A549 (cell line): ENCODE measurements around the gene CLASP1. TPM values are rescaled to one million over a fixed set of nuclear protein-coding genes. Genes with fewer than 3 reads are reported as not detected.
A peak's percentile ranks its signal among the peaks of the same experiment; 100 is the strongest.

Experiments
- ATAC-seq, 2 experiments: fragments of 200-7000 bp in 1 of 2; fragments of >200 bp in 1 of 2; cut with Nextera tagmentation in 1 of 2; cut with Tn5 transposase in 1 of 2; 3 replicates each; pipeline versions ENCODE4 v1.8.0 to v1.9.1; 2018 to 2020; ENCODE audit warnings: mild to moderate bottlenecking in 1 of 2, moderate library complexity in 1 of 2
- CTCF ChIA-PET: fragments of 300-600 bp; sonication (Branson Sonifier 250); formaldehyde crosslinking; extraction: SDS; loops from one replicate; lab custom pipeline; 2021; ENCODE audit warnings: antibody characterized with exemption, inconsistent platforms; lab: Yijun Ruan, JAX
- POLR2A ChIA-PET: fragments of 350-600 bp; formaldehyde crosslinking; extraction: SDS; loops from one replicate; lab custom pipeline; 2021; ENCODE audit warnings: antibody characterized with exemption, inconsistent platforms; lab: Yijun Ruan, JAX
- DNase-seq, 2 experiments: peaks; one replicate each; pipeline versions ENCODE4 v3.0.0 to v3.0.0-alpha.2; 2011 to 2016; ENCODE audit warnings: low read depth in 1 of 2, low spot score in 1 of 2
- FAIRE-seq: peaks from 2 replicates; lab custom pipeline; 2011; peaks lifted over from hg19 to GRCh38; lab: Jason Lieb, UNC
- H3K27ac ChIP-seq, 2 experiments: fragments of >200 bp; sonication (Bioruptor Twin); formaldehyde crosslinking; 3 replicates each; pipeline ENCODE4 v1.5.1; 2016 to 2017
- H3K4me1 ChIP-seq: fragments of >200 bp; sonication (Bioruptor Twin); formaldehyde crosslinking; 3 replicates; pipeline ENCODE4 v1.6.1; 2016
- H3K4me2 ChIP-seq: fragments of >200 bp; sonication (Bioruptor Twin); formaldehyde crosslinking; 3 replicates; pipeline ENCODE4 v1.6.1; 2016
- H3K4me3 ChIP-seq: fragments of >200 bp; sonication (Bioruptor Twin); formaldehyde crosslinking; 3 replicates; pipeline ENCODE4 v1.5.1; 2016
- H3K9me3 ChIP-seq: fragments of >200 bp; sonication (Bioruptor Twin); formaldehyde crosslinking; 3 replicates; pipeline ENCODE4 v1.6.1; 2016
- CBX8 ChIP-seq: fragments of 200-600 bp; sonication (generic); IDR thresholded peaks from 2 replicates; pipeline ENCODE4 v1.6.1; 2016
- CEBPB ChIP-seq, 2 experiments: fragments of >200 bp in 1 of 2; sonication (Bioruptor Twin) in 1 of 2; formaldehyde crosslinking in 1 of 2; IDR thresholded peaks; 2 replicates each; pipeline ENCODE4 v1.6.1; 2012 to 2016
- EHF ChIP-seq: fragments of 250-450 bp; sonication (Bioruptor Pico); IDR thresholded peaks from 2 replicates; pipeline ENCODE4 v1.5.0; 2020; ENCODE audit warnings: mild to moderate bottlenecking
- FOSL2 ChIP-seq, 2 experiments: fragments of 450-650 bp in 1 of 2; fragments of >200 bp in 1 of 2; sonication (Bioruptor Twin) in 1 of 2; formaldehyde crosslinking; IDR thresholded peaks; 2 replicates each; pipeline versions ENCODE4 v1.5.0 to v1.6.1; 2016 to 2020; ENCODE audit warnings: mild to moderate bottlenecking in 1 of 2, moderate library complexity in 1 of 2
- FOXS1 ChIP-seq: fragments of 250-450 bp; sonication (Bioruptor Pico); IDR thresholded peaks from 2 replicates; pipeline ENCODE4 v1.5.0; 2020; ENCODE audit warnings: mild to moderate bottlenecking, moderate library complexity
- HDAC2 ChIP-seq: fragments of 200-600 bp; sonication (generic); IDR thresholded peaks from 2 replicates; pipeline ENCODE4 v1.6.1; 2016
- HEYL ChIP-seq: fragments of 250-450 bp; sonication (Bioruptor Pico); IDR thresholded peaks from 2 replicates; pipeline ENCODE4 v1.8.0; 2021; ENCODE audit warnings: mild to moderate bottlenecking, moderate library complexity
- HOXA7 ChIP-seq: fragments of 250-450 bp; sonication (Bioruptor Pico); IDR thresholded peaks from 2 replicates; pipeline ENCODE4 v1.5.0; 2020; ENCODE audit warnings: mild to moderate bottlenecking, moderate library complexity
- HOXB13 ChIP-seq: fragments of 250-450 bp; sonication (Bioruptor Pico); IDR thresholded peaks from 2 replicates; pipeline ENCODE4 v1.5.0; 2020; ENCODE audit warnings: low read depth, mild to moderate bottlenecking, moderate library complexity
- JUNB ChIP-seq: fragments of >200 bp; sonication (Bioruptor Twin); formaldehyde crosslinking; IDR thresholded peaks from 2 replicates; pipeline ENCODE4 v1.6.1; 2016
- KDM1A ChIP-seq: fragments of 200-600 bp; sonication (generic); IDR thresholded peaks from 2 replicates; pipeline ENCODE4 v1.6.1; 2016; ENCODE audit warnings: low read depth, mild to moderate bottlenecking
- MAZ ChIP-seq: fragments of 150-350 bp; IDR thresholded peaks from 2 replicates; pipeline ENCODE4 v1.6.1; 2014; ENCODE audit warnings: antibody characterized with exemption, low read depth, low read length, borderline replicate concordance
- MYC ChIP-seq: IDR thresholded peaks from 2 replicates; pipeline ENCODE4 v1.6.1; 2012; ENCODE audit warnings: mild to moderate bottlenecking, inconsistent platforms, low read length, improper control_type of control experiment, borderline replicate concordance
- POLR2A ChIP-seq: IDR thresholded peaks from 2 replicates; pipeline ENCODE4 v1.6.1; 2012; ENCODE audit warnings: mild to moderate bottlenecking, low read length
- POLR2AphosphoS2 ChIP-seq: conservative IDR thresholded peaks from 2 replicates; pipeline ENCODE4 v1.6.1; 2012; ENCODE audit warnings: low read length, improper control_type of control experiment, inconsistent platforms
- RNF2 ChIP-seq: fragments of 200-600 bp; sonication (generic); IDR thresholded peaks from 2 replicates; pipeline ENCODE4 v1.6.1; 2016; ENCODE audit warnings: low read depth, mild to moderate bottlenecking, antibody characterized with exemption, moderate library complexity, borderline replicate concordance
- SMC3 ChIP-seq: fragments of >200 bp; sonication (Bioruptor Twin); formaldehyde crosslinking; IDR thresholded peaks from 3 replicates; pipeline ENCODE4 v1.6.1; 2018; ENCODE audit warnings: inconsistent platforms
- SREBF2 ChIP-seq: fragments of 450-650 bp; IDR thresholded peaks from 2 replicates; pipeline ENCODE4 v1.6.1; 2014; ENCODE audit warnings: mild to moderate bottlenecking, moderate library complexity
- TP53 ChIP-seq: fragments of 250-450 bp; sonication (Bioruptor Pico); IDR thresholded peaks from 2 replicates; pipeline ENCODE4 v1.5.0; 2021; ENCODE audit warnings: mild to moderate bottlenecking, moderate library complexity
- ZC3H11A ChIP-seq: fragments of 450-650 bp; IDR thresholded peaks from 2 replicates; pipeline ENCODE4 v1.6.1; 2014; ENCODE audit warnings: antibody characterized with exemption, mild to moderate bottlenecking
- ZFP36 ChIP-seq: fragments of 450-650 bp; IDR thresholded peaks from 2 replicates; pipeline ENCODE4 v1.6.1; 2014; ENCODE audit warnings: borderline replicate concordance; ENCODE audit not compliant: partially characterized antibody
- ZSCAN20 ChIP-seq: fragments of 250-450 bp; sonication (Bioruptor Pico); IDR thresholded peaks from 2 replicates; pipeline ENCODE4 v1.8.0; 2022; ENCODE audit warnings: mild to moderate bottlenecking, moderate library complexity
- WGBS: methylation state at CpG from one replicate; pipeline ENCODE4 v1.1.6; 2017; ENCODE audit errors: missing lambda C conversion rate; 5-methylcytosine and 5-hydroxymethylcytosine counted together
- polyA plus RNA-seq, 4 experiments: library from polyadenylated mRNA; depleted of rRNA in 3 of 4; stranded (reverse); fragments of >200 nt; fragmentation: RNase III in 1 of 4; extraction: RNeasy Plus Mini Kit Qiagen cat#74134 plus additional on column Dnase treatment in 1 of 4; gene quantifications; 2 replicates in 3 of 4; 3 replicates in 1 of 4; pipeline ENCODE4 v1.2.3, GENCODE V29; 2011 to 2017
- TF ChIP-seq, protein P1 (sequence below): fragments of >200 bp; sonication (Bioruptor Twin); formaldehyde crosslinking; IDR thresholded peaks from 3 replicates; pipeline ENCODE4 v1.5.1; 2016
- TF ChIP-seq, protein P2 (sequence below): IDR thresholded peaks from 2 replicates; pipeline ENCODE4 v1.6.1; 2012
- TF ChIP-seq, protein P3 (sequence below): fragments of 250-450 bp; sonication (Bioruptor Pico); IDR thresholded peaks from 2 replicates; pipeline ENCODE4 v1.5.0; 2020; ENCODE audit warnings: low read depth, mild to moderate bottlenecking, moderate library complexity

The CLASP1 gene
- polyA plus RNA-seq, 2 of the 4 experiments (the other 2 are of a cell fraction), result 11.7 to 15.8 TPM

- TF ChIP-seq, protein P1, sequence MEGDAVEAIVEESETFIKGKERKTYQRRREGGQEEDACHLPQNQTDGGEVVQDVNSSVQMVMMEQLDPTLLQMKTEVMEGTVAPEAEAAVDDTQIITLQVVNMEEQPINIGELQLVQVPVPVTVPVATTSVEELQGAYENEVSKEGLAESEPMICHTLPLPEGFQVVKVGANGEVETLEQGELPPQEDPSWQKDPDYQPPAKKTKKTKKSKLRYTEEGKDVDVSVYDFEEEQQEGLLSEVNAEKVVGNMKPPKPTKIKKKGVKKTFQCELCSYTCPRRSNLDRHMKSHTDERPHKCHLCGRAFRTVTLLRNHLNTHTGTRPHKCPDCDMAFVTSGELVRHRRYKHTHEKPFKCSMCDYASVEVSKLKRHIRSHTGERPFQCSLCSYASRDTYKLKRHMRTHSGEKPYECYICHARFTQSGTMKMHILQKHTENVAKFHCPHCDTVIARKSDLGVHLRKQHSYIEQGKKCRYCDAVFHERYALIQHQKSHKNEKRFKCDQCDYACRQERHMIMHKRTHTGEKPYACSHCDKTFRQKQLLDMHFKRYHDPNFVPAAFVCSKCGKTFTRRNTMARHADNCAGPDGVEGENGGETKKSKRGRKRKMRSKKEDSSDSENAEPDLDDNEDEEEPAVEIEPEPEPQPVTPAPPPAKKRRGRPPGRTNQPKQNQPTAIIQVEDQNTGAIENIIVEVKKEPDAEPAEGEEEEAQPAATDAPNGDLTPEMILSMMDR, result no peak
- no peak for TF ChIP-seq EHF (CRISPR knock-in tag)
- no peak for TF ChIP-seq HOXB13 (CRISPR knock-in tag)
- TF ChIP-seq JUNB, result no peak
- no peak for TF ChIP-seq ZC3H11A
- no peak for TF ChIP-seq HOXA7
- TF ChIP-seq ZFP36, result no peak
- no peak for TF ChIP-seq POLR2A
- TF ChIP-seq CEBPB (IDR thresholded peaks at IDR 0.05), result no peak
- no peak for TF ChIP-seq KDM1A
- no peak for TF ChIP-seq SREBF2
- no peak for TF ChIP-seq RNF2
- no peak for TF ChIP-seq POLR2AphosphoS2
- no peak for TF ChIP-seq ZSCAN20 (CRISPR knock-in tag)
- TF ChIP-seq TP53 (CRISPR knock-in tag), result no peak
- no peak for TF ChIP-seq MYC
- TF ChIP-seq, protein P2, sequence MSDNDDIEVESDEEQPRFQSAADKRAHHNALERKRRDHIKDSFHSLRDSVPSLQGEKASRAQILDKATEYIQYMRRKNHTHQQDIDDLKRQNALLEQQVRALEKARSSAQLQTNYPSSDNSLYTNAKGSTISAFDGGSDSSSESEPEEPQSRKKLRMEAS, result no peak
- no peak for TF ChIP-seq HDAC2
- no peak for TF ChIP-seq CBX8
- ChIA-PET CTCF (no interaction called here), POLR2A (interaction anchor here (2.1 kb wide), 1 partner anchor 58 kb away, joined by 5 read pairs; the partner anchor contains the start of gene RNU4ATAC)
- Histone ChIP-seq H3K4me3 (no peak overlapping the region), H3K4me2 (no peak overlapping the region), H3K4me1 (peaks cover 5% of the 10 kb centered on the region; the same call in 2 of the 3 replicates), H3K27ac (peak overlapping the region in 1 of 2 experiments; percentile 3; a peak in 1 of 6 replicates), H3K9me3 (no peaks in the 10 kb centered on the region)
- WGBS, result 73% methylated on average over 1 of the region's 1 CpG
- DNase-seq, result no peak
- no peak for ATAC-seq
- no peak for FAIRE-seq
Measured at GRCh38 chr2:121588357-121588756, 60.9 kb downstream of the CLASP1 start.

GRCh38 chr2:121587131-121587530, 62.1 kb downstream of the CLASP1 start:
- FAIRE-seq (no peak), ATAC-seq (no peak)
- 96% methylated on average over 4 of the region's 4 CpGs for WGBS
- TF ChIP-seq HEYL (CRISPR knock-in tag), result no peak
- TF ChIP-seq KDM1A, result no peak
- TF ChIP-seq, protein P1, result no peak
- no peak for TF ChIP-seq MAZ
- TF ChIP-seq SMC3, result no peak
- no peak for TF ChIP-seq FOSL2 (IDR thresholded peaks at IDR 0.05)
- no peak for TF ChIP-seq FOSL2 (CRISPR knock-in tag; IDR thresholded peaks at IDR 0.05)
- no peak for TF ChIP-seq FOXS1
- no peak for TF ChIP-seq ZFP36
- TF ChIP-seq, protein P3, sequence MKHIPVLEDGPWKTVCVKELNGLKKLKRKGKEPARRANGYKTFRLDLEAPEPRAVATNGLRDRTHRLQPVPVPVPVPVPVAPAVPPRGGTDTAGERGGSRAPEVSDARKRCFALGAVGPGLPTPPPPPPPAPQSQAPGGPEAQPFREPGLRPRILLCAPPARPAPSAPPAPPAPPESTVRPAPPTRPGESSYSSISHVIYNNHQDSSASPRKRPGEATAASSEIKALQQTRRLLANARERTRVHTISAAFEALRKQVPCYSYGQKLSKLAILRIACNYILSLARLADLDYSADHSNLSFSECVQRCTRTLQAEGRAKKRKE (CRISPR knock-in tag), result no peak
- TF ChIP-seq, all 56 proteins: peak for 0
- ChIA-PET POLR2A (interaction anchor here (2.1 kb wide), 1 partner anchor 56 kb away, joined by 5 read pairs; the partner anchor contains the start of gene RNU4ATAC), CTCF (interaction anchor here (1.0 to 2.9 kb wide), 2 partner anchors 9 to 21 kb away, joined by 4 to 19 read pairs; no protein-coding TSS in a partner anchor)
- Histone ChIP-seq H3K27ac (no peak overlapping the region), H3K4me1 (peaks cover 5% of the 10 kb centered on the region; the same call in 2 of the 3 replicates), H3K9me3 (no peaks in the 10 kb centered on the region), H3K4me3 (no peak overlapping the region), H3K4me2 (no peak overlapping the region)
- no peak for DNase-seq
